HFF-Myc (cell line): ENCODE measurements around the gene PDE4B.

Experiments
- DNase-seq: peaks from one replicate; pipeline ENCODE4 v3.0.0-alpha.2; 2011; ENCODE audit warnings: low read depth; ENCODE audit errors: extremely low read depth
- H3K4me3 ChIP-seq: replicated peaks from 2 replicates; pipeline ENCODE4 v1.5.1; 2011; ENCODE audit warnings: low read depth, mild to moderate bottlenecking, control low read depth, low read length
- TF ChIP-seq, protein P1 (sequence below): IDR thresholded peaks from 2 replicates; pipeline ENCODE4 v1.5.1; 2012; ENCODE audit warnings: mild to moderate bottlenecking, low read depth, low read length, control low read depth; ENCODE audit errors: missing control alignments

The PDE4B gene

GRCh38 chr1:65910432-65910831, 117.7 kb downstream of the PDE4B start:
- no peak overlapping the region for H3K4me3 ChIP-seq
- DNase-seq: no peak
- TF ChIP-seq, protein P1, sequence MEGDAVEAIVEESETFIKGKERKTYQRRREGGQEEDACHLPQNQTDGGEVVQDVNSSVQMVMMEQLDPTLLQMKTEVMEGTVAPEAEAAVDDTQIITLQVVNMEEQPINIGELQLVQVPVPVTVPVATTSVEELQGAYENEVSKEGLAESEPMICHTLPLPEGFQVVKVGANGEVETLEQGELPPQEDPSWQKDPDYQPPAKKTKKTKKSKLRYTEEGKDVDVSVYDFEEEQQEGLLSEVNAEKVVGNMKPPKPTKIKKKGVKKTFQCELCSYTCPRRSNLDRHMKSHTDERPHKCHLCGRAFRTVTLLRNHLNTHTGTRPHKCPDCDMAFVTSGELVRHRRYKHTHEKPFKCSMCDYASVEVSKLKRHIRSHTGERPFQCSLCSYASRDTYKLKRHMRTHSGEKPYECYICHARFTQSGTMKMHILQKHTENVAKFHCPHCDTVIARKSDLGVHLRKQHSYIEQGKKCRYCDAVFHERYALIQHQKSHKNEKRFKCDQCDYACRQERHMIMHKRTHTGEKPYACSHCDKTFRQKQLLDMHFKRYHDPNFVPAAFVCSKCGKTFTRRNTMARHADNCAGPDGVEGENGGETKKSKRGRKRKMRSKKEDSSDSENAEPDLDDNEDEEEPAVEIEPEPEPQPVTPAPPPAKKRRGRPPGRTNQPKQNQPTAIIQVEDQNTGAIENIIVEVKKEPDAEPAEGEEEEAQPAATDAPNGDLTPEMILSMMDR: no peak

GRCh38 chr1:65911679-65912078, 119.0 kb downstream of the PDE4B start:
- no peak for DNase-seq
- TF ChIP-seq, protein P1: no peak
- H3K4me3 ChIP-seq: no peak overlapping the region

DNA sequence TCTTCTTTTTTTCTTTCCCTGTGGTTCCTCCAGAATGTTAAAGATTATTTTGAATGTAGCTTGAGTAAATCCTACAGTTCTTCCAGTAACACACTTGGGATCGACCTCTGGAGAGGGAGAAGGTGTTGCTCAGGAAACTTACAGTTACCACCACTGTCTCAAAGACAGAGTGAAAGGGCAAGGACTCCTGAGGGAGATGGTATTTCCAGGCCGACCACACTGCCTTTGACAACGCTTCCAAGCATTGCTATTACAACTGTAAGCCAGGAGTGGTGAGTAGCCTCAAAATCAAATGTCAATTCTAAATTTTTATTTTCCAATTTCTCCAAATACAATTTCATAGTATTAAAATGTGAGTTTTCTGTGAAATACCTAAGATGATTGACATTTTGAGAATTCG, 125.9 kb downstream of the PDE4B start:
- TF ChIP-seq, protein P1: no peak
- DNase-seq: no peak
- no peak overlapping the region for H3K4me3 ChIP-seq

GRCh38 chr1:65921446-65921845, 128.8 kb downstream of the PDE4B start:
- no peak overlapping the region for H3K4me3 ChIP-seq
- no peak for DNase-seq
- TF ChIP-seq, protein P1: no peak

- no peak overlapping the region for H3K4me3 ChIP-seq
- TF ChIP-seq, protein P1: no peak
- DNase-seq: peak; percentile 19
Measured at GRCh38 chr1:65924471-65924870, 131.8 kb downstream of the PDE4B start.

GRCh38 chr1:65938506-65938905, 145.8 kb downstream of the PDE4B start:
- no peak for DNase-seq
- TF ChIP-seq, protein P1: no peak
- no peak overlapping the region for H3K4me3 ChIP-seq

GRCh38 chr1:65939191-65939590, 146.5 kb downstream of the PDE4B start:
- TF ChIP-seq, protein P1: no peak
- H3K4me3 ChIP-seq: no peak overlapping the region
- no peak for DNase-seq
